ENCODE data around the gene NFKB2. TPM values are rescaled to one million over a fixed set of nuclear protein-coding genes. Genes with fewer than 3 reads are reported as not detected.

NFKB2 gene
- total and polyA plus RNA-seq, 2 of the 4 experiments (the other 2 are of a cell fraction) = 16.1 to 32.3 TPM

- CTCF ChIA-PET = no interaction called here
- Histone ChIP-seq H3K9ac (ENCODE audit: low read depth, low read length) (no peak overlapping the region), H4K91ac (ENCODE audit: insufficient read depth, low read depth, low read length) (no peak overlapping the region), H3K4me2 (ENCODE audit: low read depth, low read length) (no peak overlapping the region), H3K14ac (replicated peaks; ENCODE audit: low read depth, low read length) (no peak overlapping the region), H2BK20ac (ENCODE audit: low read depth, low read length) (no peak overlapping the region), H3K79me1 (ENCODE audit: low read depth in 1 of 2, low read length in 2 of 2) (peaks cover 0 to 5% of the 10 kb centered on the region in 2 experiments; a peak in 2 of 4 replicates), H2BK15ac (ENCODE audit: low read depth, low read length) (no peak overlapping the region), H3K23ac (ENCODE audit: low read depth, low read length) (no peak overlapping the region), H4K20me1 (ENCODE audit: insufficient read depth, low read length) (peaks cover 3% of the 10 kb centered on the region; the same call in 1 of the 2 replicates), H3K9me1 (ENCODE audit: insufficient read depth, low read length) (peaks cover 4% of the 10 kb centered on the region), H3K4ac (ENCODE audit: low read depth, low read length) (no peak overlapping the region), H2AK9ac (replicated peaks; ENCODE audit: low read depth, low read length, poor library complexity) (no peak overlapping the region), H3K4me1 (ENCODE audit: control insufficient read depth, insufficient read depth, low read length) (peaks cover 3% of the 10 kb centered on the region), H3K27ac (ENCODE audit: insufficient read depth, low read length) (no peak overlapping the region), H2AK5ac (ENCODE audit: low read depth, low read length) (no peak overlapping the region), H3K27me3 (ENCODE audit: control insufficient read depth, insufficient read depth, low read length) (no peaks in the 10 kb centered on the region), H3K36me3 (ENCODE audit: control insufficient read depth, insufficient read depth, low read length) (no peaks in the 10 kb centered on the region), H2BK5ac (ENCODE audit: low read depth, low read length, poor library complexity, severe bottlenecking) (no peak overlapping the region), H3K9me3 (ENCODE audit: control insufficient read depth, insufficient read depth, low read length) (no peaks in the 10 kb centered on the region), H4K8ac (ENCODE audit: low read depth in 2 of 2, low read length in 2 of 2) (no peak overlapping the region), H2BK120ac (ENCODE audit: low read depth, low read length) (no peak overlapping the region), H2AFZ (replicated peaks; ENCODE audit: low read length, poor library complexity) (no peak overlapping the region), H3K56ac (ENCODE audit: extremely low read depth, insufficient read depth, low read length) (no peak overlapping the region), H3K18ac (ENCODE audit: low read depth, low read length) (no peak overlapping the region), H4K5ac (ENCODE audit: low read depth, low read length) (no peak overlapping the region), H3K4me3 (ENCODE audit: insufficient read depth, low read depth, low read length) (no peak overlapping the region)
- intact Hi-C loops (cut with micrococcal nuclease) (loop anchor here (10.0 kb wide), 1 partner anchor 255 kb away; the partner anchor contains the start of gene TRIM8), dilution Hi-C loops (cut with HindIII; ENCODE audit: low sequenced_read_pairs, unreplicated experiment) (no loop called here), in situ Hi-C loops (cut with MboI; ENCODE audit: low sequenced_read_pairs) (loop anchor here (5.0 kb wide), 1 partner anchor 87 kb away; no protein-coding TSS in a partner anchor)
- no CpG with 5 or more reads among the region's 3 CpGs for WGBS, 2 experiments (ENCODE audit: extremely low coverage in 2 of 2, insufficient read length in 1 of 2)
- no peak for TF ChIP-seq BHLHE40 (IDR thresholded peaks at IDR 0.05; ENCODE audit: low read depth, low read length)
- TF ChIP-seq ELK1 (IDR thresholded peaks at IDR 0.05; ENCODE audit: borderline replicate concordance, low read depth, low read length) = no peak
- TF ChIP-seq MXI1 (IDR thresholded peaks at IDR 0.05; ENCODE audit: borderline replicate concordance, low read depth, low read length) = no peak
- no peak for TF ChIP-seq SMC3 (IDR thresholded peaks at IDR 0.05; ENCODE audit: low read depth, low read length)
- no TSS peak for BruUV-seq (replicated peaks)
- ATAC-seq (ENCODE audit: low read depth) = no peak
- POLR2A ChIA-PET (ENCODE audit: unreplicated experiment) = no interaction called here
- DNase-seq = no peak
Observed at GRCh38 chr10:102389894-102390293, 5.6 kb upstream of the NFKB2 start.

Data from IMR-90 (cell line).